Endothelial cell of umbilical vein (primary cell): ENCODE data around the gene FGL2. TPM values are rescaled to one million over a fixed set of nuclear protein-coding genes. Genes with fewer than 3 reads are reported as not detected.

Experiments
- BruUV-seq: library from RNA; stranded (reverse); fragments of 400-500 nt; replicated peaks from 2 replicates; lab custom pipeline; 2021; lab: Mats Ljungman, UMichigan
- CTCF ChIA-PET: fragments of 300-600, 350-600 bp; sonication (Branson Sonifier 250); formaldehyde crosslinking; loops from one replicate; lab custom pipeline; 2021; ENCODE audit warnings: antibody characterized with exemption, inconsistent platforms; lab: Charles Lee
- POLR2A ChIA-PET: fragments of 300-600, 350-600 bp; sonication (Branson Sonifier 250); formaldehyde crosslinking; loops from one replicate; lab custom pipeline; 2021; ENCODE audit warnings: antibody characterized with exemption, inconsistent platforms; lab: Charles Lee
- DNase-seq: peaks from one replicate; pipeline ENCODE4 v3.0.0-alpha.2; 2011; ENCODE audit warnings: low read depth, low spot score
- FAIRE-seq: peaks from 2 replicates; lab custom pipeline; 2011; peaks lifted over from hg19 to GRCh38; lab: Jason Lieb, UNC
- H2AFZ ChIP-seq: 2 replicates; pipeline ENCODE4 v1.6.0; 2012; ENCODE audit warnings: low read depth, low read length, control low read depth, inconsistent platforms
- H3K27ac ChIP-seq: 2 replicates; pipeline ENCODE4 v1.5.1; 2011; ENCODE audit warnings: low read depth, mild to moderate bottlenecking, control low read depth, low read length, moderate library complexity; ENCODE audit not compliant: insufficient read depth
- H3K27me3 ChIP-seq, 2 experiments: 2 replicates each; pipeline versions ENCODE4 v1.6.0 to v1.6.1; 2011; ENCODE audit warnings: low read length in 2 of 2, mixed read lengths in 1 of 2; ENCODE audit not compliant: control insufficient read depth in 2 of 2, insufficient read depth in 2 of 2
- H3K36me3 ChIP-seq, 2 experiments: 2 replicates in 1 of 2; 3 replicates in 1 of 2; pipeline ENCODE4 v1.5.1; 2011; ENCODE audit warnings: low read length in 2 of 2, mild to moderate bottlenecking in 1 of 2, moderate library complexity in 1 of 2; ENCODE audit not compliant: control insufficient read depth in 2 of 2, insufficient read depth in 2 of 2; ENCODE audit errors: extremely low read depth in 1 of 2
- H3K4me1 ChIP-seq: 3 replicates; pipeline ENCODE4 v1.5.1; 2011; ENCODE audit warnings: mild to moderate bottlenecking, low read length; ENCODE audit not compliant: control insufficient read depth, insufficient read depth; ENCODE audit errors: extremely low read depth
- H3K4me2 ChIP-seq: 2 replicates; pipeline ENCODE4 v1.6.1; 2011; ENCODE audit warnings: low read length, control low read depth, mixed read lengths; ENCODE audit not compliant: insufficient read depth
- H3K4me3 ChIP-seq, 3 experiments: fragments of 200-600 bp in 1 of 3; sonication (generic), shearing (Covaris generic) in 1 of 3; replicated peaks in 1 of 3; 2 replicates each; pipeline ENCODE4 v1.5.1; 2011 to 2016; ENCODE audit warnings: control low read depth in 3 of 3, low read length in 3 of 3, mild to moderate bottlenecking in 2 of 3, inconsistent platforms in 1 of 3, low read depth in 1 of 3, moderate library complexity in 1 of 3; ENCODE audit not compliant: insufficient read depth in 1 of 3
- H3K79me2 ChIP-seq: 2 replicates; pipeline ENCODE4 v1.6.0; 2012; ENCODE audit warnings: low read length, inconsistent platforms; ENCODE audit not compliant: control insufficient read depth, insufficient read depth
- H3K9ac ChIP-seq: replicated peaks from 2 replicates; pipeline ENCODE3; 2011; ENCODE audit warnings: low read length, control low read depth; ENCODE audit not compliant: insufficient read depth; ENCODE audit errors: extremely low read depth
- H3K9me1 ChIP-seq: replicated peaks from 3 replicates; pipeline ENCODE4 v1.6.0; 2011; ENCODE audit warnings: mild to moderate bottlenecking, low read length; ENCODE audit not compliant: control insufficient read depth, insufficient read depth; ENCODE audit errors: extremely low read depth
- H3K9me3 ChIP-seq: replicated peaks from 2 replicates; pipeline ENCODE4 v1.5.1; 2012; ENCODE audit warnings: low read length, inconsistent platforms; ENCODE audit not compliant: control insufficient read depth, insufficient read depth
- H4K20me1 ChIP-seq: replicated peaks from 2 replicates; pipeline ENCODE3; 2011; ENCODE audit warnings: mild to moderate bottlenecking, low read length; ENCODE audit not compliant: control insufficient read depth, insufficient read depth; ENCODE audit errors: extremely low read depth
- EZH2 ChIP-seq: IDR thresholded peaks from 2 replicates; pipeline ENCODE4 v1.6.1; 2012; ENCODE audit warnings: borderline replicate concordance, low read depth, mild to moderate bottlenecking, moderate library complexity, low read length, inconsistent platforms; ENCODE audit not compliant: severe bottlenecking
- FOS ChIP-seq: IDR thresholded peaks from 2 replicates; pipeline ENCODE4 v1.6.1; 2011; ENCODE audit warnings: mild to moderate bottlenecking, low read length, moderate library complexity, borderline replicate concordance; ENCODE audit not compliant: insufficient read depth
- GATA2 ChIP-seq: IDR thresholded peaks from 2 replicates; pipeline ENCODE4 v1.7.0; 2011; ENCODE audit warnings: low read depth, mild to moderate bottlenecking, moderate library complexity, mixed read lengths, low read length; ENCODE audit not compliant: insufficient read length, insufficient read depth
- JUN ChIP-seq: IDR thresholded peaks from 2 replicates; pipeline ENCODE4 v1.6.1; 2011; ENCODE audit warnings: borderline replicate concordance, low read depth; ENCODE audit not compliant: insufficient read length, insufficient read depth
- MYC ChIP-seq: IDR thresholded peaks from one replicate; pipeline ENCODE4 v1.6.1; 2011; ENCODE audit warnings: mild to moderate bottlenecking, low read depth, low read length
- POLR2A ChIP-seq: IDR thresholded peaks from 2 replicates; pipeline ENCODE4 v1.6.1; 2012; ENCODE audit warnings: low read depth, mild to moderate bottlenecking, control low read depth, low read length
- POLR2AphosphoS5 ChIP-seq: IDR thresholded peaks from 2 replicates; pipeline ENCODE4 v1.6.1; 2012; ENCODE audit warnings: low read depth, mild to moderate bottlenecking, control low read depth, low read length, moderate library complexity; ENCODE audit not compliant: insufficient read depth
- dilution Hi-C: fragments of 300-500 bp; cut with MboI; formaldehyde crosslinking; loops from one replicate; pipeline ENCODE4 v1.15.0; 2019; ENCODE audit warnings: low sequenced_read_pairs; ENCODE audit not compliant: extremely low pct_ligation_motif_present
- intact Hi-C: fragments of 100-400 bp; cut with micrococcal nuclease; formaldehyde crosslinking; loops from one replicate; pipeline ENCODE4 v1.10.0; 2022
- polyA plus RNA-seq, 4 experiments: library from polyadenylated mRNA; depleted of rRNA in 3 of 4; stranded (reverse) in 3 of 4; unstranded in 1 of 4; fragments of >200 nt; gene quantifications; 2 replicates each; pipeline versions ENCODE4 v1.2.1 to v1.2.3, GENCODE V29; 2011 to 2012; ENCODE audit warnings: missing spikeins in 1 of 4
- total RNA-seq: library from RNA; stranded (reverse); gene quantifications from 2 replicates; pipeline ENCODE4 v1.2.3, GENCODE V29; 2021
- TF ChIP-seq, protein P1 (sequence below), 2 donors: IDR thresholded peaks; 1 replicate in 1 of 2; 2 replicates in 1 of 2; pipeline ENCODE4 v1.5.1; 2011; ENCODE audit warnings: low read length in 2 of 2, mild to moderate bottlenecking in 2 of 2, moderate library complexity in 2 of 2, control low read depth in 1 of 2, inconsistent platforms in 1 of 2, low read depth in 1 of 2; ENCODE audit not compliant: insufficient read depth in 1 of 2; ENCODE audit errors: extremely low read depth in 1 of 2
- TF ChIP-seq, protein P2 (sequence below): IDR thresholded peaks from 2 replicates; pipeline ENCODE4 v1.6.1; 2011; ENCODE audit not compliant: insufficient read depth, insufficient read length

FGL2 gene
- total and polyA plus RNA-seq, 2 donors (not counting 3 experiments of a cell fraction or from before 2014, with no cell fraction given), result not detected

DNA sequence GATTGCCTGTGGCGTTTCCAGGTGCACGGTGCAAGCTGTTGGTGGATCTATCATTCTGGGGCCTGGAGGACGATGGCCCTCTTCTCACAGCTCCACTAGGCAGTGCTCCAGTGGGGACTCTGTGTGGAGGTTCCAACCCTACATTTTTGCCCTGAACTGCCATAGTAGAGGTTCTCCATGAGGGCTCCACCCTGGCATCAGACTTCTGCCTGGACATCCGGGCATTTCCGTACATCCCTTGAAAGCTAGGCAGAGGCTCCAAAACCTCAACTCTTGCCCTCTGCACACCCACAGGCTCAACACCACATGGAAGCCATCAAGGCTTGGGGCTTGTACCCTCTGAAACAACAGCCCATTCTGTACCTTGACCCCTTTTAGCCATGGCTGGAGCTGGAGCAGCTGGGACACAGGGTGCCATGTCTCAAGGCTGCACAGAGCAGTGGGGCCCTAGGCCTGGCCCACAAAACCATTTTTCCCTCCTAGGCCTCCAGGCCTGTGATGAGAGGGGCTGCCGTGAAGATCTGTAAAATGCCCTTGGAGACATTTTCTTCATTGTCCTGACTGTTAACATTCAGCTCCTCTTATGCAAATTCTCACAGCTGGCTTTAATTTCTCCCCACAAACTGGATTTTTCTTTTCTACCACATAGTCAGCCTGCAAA, 10.0 kb upstream of the FGL2 start:
- Histone ChIP-seq H3K9ac (no peak overlapping the region), H3K4me1 (no peaks in the 10 kb centered on the region), H3K27ac (no peak overlapping the region), H4K20me1 (no peaks in the 10 kb centered on the region), H3K27me3 (no peaks in the 10 kb centered on the region), H3K9me1 (no peaks in the 10 kb centered on the region), H2AFZ (no peak overlapping the region), H3K4me2 (no peak overlapping the region), H3K9me3 (peaks cover 3% of the 10 kb centered on the region), H3K36me3 (no peaks in the 10 kb centered on the region), H3K4me3 (no peak overlapping the region), H3K79me2 (no peaks in the 10 kb centered on the region)
- dilution Hi-C loops, result no loop called here
- intact Hi-C loops, result no loop called here
- FAIRE-seq, result no peak
- POLR2A ChIA-PET, result no interaction called here
- CTCF ChIA-PET, result no interaction called here
- BruUV-seq, result no TSS peak
- DNase-seq, result no peak
- TF ChIP-seq FOS, result no peak
- TF ChIP-seq, protein P1, sequence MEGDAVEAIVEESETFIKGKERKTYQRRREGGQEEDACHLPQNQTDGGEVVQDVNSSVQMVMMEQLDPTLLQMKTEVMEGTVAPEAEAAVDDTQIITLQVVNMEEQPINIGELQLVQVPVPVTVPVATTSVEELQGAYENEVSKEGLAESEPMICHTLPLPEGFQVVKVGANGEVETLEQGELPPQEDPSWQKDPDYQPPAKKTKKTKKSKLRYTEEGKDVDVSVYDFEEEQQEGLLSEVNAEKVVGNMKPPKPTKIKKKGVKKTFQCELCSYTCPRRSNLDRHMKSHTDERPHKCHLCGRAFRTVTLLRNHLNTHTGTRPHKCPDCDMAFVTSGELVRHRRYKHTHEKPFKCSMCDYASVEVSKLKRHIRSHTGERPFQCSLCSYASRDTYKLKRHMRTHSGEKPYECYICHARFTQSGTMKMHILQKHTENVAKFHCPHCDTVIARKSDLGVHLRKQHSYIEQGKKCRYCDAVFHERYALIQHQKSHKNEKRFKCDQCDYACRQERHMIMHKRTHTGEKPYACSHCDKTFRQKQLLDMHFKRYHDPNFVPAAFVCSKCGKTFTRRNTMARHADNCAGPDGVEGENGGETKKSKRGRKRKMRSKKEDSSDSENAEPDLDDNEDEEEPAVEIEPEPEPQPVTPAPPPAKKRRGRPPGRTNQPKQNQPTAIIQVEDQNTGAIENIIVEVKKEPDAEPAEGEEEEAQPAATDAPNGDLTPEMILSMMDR (IDR thresholded peaks at IDR 0.05; ENCODE audit: extremely low read depth in 1 of 2, insufficient read depth in 1 of 2, low read depth in 1 of 2, low read length in 2 of 2), result no peak
- TF ChIP-seq POLR2A, result no peak
- TF ChIP-seq POLR2AphosphoS5, result no peak
- TF ChIP-seq GATA2, result no peak

- Histone ChIP-seq H2AFZ (no peak overlapping the region), H3K36me3 (no peaks in the 10 kb centered on the region), H3K4me1 (no peaks in the 10 kb centered on the region), H3K79me2 (no peaks in the 10 kb centered on the region), H3K4me3 (no peak overlapping the region), H3K27me3 (no peaks in the 10 kb centered on the region), H3K9ac (no peak overlapping the region), H4K20me1 (no peaks in the 10 kb centered on the region), H3K9me3 (peaks cover 3% of the 10 kb centered on the region), H3K27ac (no peak overlapping the region), H3K4me2 (no peak overlapping the region), H3K9me1 (no peaks in the 10 kb centered on the region)
- intact Hi-C loops (no loop called here), dilution Hi-C loops (no loop called here)
- ChIA-PET CTCF (no interaction called here), POLR2A (no interaction called here)
- FAIRE-seq (no peak), DNase-seq (no peak)
- TF ChIP-seq POLR2AphosphoS5, result no peak
- TF ChIP-seq, protein P2, sequence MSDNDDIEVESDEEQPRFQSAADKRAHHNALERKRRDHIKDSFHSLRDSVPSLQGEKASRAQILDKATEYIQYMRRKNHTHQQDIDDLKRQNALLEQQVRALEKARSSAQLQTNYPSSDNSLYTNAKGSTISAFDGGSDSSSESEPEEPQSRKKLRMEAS, result no peak
- TF ChIP-seq JUN, result no peak
- TF ChIP-seq POLR2A, result no peak
- TF ChIP-seq MYC, result no peak
- TF ChIP-seq, protein P1 (IDR thresholded peaks at IDR 0.05; ENCODE audit: extremely low read depth in 1 of 2, insufficient read depth in 1 of 2, low read depth in 1 of 2, low read length in 2 of 2), result no peak
- no peak for TF ChIP-seq GATA2
- TF ChIP-seq EZH2, result no peak
- no peak for TF ChIP-seq FOS
- BruUV-seq, result no TSS peak
Measured at GRCh38 chr7:77208416-77208815, 8.8 kb upstream of the FGL2 start.
